Smooth muscle cell of the brain vasculature (primary cell): ENCODE results near the gene DSCAML1.

Experiments
- DNase-seq: peaks from one replicate; pipeline ENCODE4 v3.0.0-alpha.2; 2012; ENCODE audit warnings: low read depth, low spot score

DSCAML1 gene

DNA sequence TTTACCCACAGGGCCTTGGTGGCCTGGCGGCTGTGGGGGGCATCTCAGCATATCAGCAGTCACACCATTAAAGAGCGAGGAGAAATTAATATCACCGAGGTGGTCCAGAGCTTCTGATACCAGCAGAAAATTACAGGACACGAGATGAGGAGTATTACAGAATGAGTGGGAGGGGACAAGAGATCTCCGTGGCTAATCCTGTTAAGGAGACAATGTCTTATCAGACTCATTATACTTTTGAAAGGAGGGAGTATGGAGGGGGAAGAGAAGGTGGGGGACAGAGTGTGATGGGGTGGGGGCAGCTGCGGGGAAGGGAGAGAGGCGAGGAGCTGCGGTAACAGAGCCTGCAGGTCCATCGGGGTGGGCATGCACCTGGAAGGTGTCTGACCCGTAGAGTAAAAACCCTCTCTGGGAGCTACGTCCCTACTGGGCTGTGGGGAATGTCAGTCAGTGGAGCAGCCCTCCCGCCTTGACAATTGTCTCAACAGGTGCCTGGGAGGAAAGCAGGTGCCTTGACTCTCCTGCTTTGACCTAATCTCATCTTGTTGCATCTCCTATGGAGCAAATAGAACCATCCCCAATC is 245.2 kb downstream of the DSCAML1 start:
- no peak for DNase-seq

DNA sequence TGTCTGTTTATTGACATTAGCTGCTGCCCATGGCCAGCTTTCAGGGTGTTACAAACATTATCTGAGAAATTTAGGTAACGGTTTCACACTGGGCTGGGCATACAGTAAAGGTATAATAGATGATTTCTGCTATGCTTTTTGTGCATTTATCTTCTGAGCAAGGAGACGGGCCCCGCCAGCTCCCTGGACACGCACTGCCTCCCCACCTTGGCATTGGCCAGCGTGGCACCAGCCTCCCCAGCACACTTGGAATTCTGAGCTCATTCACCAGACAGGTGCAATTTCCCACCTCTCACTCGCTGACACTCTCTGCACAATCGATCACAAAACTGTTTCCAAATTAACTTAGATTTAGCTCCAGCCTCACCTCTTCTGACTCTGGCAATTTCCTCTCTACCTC is 246.6 kb downstream of the DSCAML1 start:
- DNase-seq, result no peak

DNA sequence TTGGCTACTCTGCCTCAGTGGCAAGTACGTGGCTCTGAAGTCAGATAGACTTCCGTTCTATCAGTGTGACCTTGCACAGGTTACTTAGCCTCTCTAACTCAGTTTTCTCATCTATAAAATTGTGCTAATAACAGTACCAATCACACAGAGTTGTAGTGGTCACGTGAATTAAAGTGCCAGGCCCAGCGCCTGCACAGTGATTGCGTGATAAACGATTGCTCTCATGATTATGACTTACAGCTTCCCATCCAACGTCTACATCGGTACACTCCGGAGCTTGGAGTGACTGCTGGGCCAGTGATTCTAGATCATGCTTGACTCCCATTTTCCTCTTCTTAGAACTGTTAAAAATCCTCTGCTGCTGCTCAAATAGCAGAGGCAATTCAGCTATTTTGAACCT is 247.6 kb downstream of the DSCAML1 start:
- no peak for DNase-seq

DNA sequence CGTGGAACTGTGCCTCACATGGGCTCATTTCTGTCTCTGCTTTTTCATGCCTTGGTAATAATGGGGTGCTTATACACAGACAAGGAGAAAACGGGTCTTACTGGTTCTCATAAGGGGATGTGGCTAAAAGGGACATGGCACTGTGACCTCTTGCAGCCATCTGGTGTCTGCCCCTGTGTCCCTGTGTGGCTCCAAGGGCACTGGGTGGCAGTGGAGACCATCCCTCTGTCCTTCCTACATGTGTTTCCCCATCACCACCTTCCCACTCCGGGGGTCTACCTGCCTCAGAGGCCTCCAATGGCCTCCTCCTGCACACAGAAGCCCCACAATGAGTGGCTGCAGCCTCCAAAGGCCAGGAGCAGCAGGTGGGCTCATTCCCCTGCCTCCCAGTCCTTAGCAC is 248.1 kb downstream of the DSCAML1 start:
- DNase-seq, result no peak

DNA sequence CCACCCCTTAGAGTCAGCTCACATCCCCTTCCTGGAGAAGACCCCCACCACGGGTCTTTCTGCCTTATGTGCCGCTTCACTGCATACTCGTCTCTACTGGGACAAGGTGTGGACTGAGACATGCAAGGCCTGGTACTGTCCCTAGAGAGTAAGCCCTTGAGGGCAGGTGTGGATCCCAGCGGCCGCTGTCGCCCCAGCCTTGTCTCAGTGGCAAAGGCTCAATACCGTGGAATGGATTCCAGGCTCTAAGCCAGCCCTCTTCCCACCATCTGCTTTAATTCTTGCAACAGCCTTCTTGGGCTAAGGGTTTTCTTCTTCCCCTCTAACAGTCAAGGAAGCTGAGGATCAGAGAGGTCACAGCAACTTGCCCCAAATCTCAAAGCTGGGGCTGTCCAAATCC is 249.1 kb downstream of the DSCAML1 start:
- no peak for DNase-seq

DNA sequence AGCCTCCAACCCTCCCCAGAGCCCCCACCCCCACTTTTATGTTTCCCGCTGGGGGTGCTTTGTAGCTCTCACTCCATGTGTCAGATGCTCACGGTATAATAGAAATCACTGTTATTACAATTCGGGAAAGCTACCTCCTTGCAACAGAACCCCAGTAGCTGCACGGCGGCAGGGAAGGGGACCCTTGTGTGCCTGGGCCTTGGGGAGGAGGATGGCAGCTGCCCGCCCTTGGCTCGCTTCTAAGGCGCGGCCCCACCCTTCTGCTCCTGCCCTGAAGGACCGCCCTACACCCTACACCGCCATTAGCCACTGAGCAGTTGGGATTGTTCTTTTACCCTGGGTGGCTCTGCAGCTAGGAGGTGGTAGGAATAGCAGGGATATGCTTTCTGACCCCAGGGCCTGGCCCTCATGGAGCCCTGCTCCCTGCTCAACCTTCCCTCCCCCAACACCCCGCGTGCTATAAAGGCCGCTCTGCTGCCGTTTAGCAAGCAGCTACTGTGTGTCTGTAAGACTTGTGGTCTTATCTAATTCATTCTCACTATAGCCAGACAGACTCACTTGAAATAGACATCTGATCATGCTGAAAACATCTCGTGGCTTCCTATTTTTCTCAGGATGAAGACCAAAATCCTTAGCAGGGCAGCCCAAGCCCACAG is 249.7 kb downstream of the DSCAML1 start:
- DNase-seq, result no peak

DNA sequence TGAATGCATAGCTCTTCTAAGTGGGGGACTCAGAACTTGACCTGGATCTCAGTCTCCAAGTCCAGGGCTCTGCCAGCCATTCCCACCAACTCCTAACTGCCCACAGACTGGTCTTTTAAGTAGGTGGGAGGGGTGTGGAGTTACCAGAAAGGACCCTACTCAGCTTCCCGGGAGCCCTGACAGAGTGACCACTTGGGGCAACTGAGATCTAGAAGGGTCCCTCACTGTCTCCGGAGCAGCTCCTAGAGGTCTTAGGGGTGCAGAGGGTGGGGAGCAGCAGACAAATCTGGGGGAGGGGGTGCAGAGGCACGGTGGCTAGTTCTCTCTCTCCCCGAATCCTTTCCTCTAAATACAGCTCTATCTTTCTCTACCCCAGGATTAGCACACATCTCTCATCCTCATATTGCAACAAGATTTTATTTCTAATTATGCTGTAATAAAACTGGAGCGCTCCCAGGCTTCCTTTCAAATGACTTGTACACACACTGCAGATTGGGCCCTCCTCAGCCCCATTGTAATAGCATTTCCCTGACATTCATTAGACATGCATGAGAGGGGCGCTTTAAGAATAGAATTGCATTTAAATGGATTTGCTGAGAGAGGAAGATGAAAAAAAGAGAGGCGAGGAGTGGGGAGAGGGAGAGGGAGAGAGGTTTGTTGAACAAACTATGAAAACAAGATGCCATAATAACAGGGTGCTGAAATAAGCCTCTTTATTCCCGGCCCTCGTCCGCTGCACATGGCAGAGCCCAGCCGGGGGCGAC is 250.4 kb downstream of the DSCAML1 start:
- DNase-seq, result no peak

DNA sequence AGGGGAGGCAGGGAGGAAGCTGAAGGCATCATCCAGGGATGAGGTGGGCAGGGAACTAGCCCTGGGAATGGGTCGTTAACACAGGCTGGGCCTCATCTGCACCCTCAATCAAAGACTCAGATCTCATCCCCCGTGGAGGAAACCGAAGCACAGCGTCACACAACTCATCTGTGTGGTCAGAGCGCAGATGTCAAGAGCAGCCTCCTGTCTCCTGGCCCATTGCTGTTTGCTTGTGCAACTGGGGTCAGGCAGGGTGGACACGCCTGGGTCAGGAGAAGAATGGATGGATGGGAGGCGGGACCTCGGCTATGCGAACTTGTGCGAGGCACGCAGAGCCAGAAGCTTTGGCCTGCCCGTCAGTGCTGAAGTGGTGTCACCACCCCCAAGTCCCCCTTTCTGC is 251.3 kb downstream of the DSCAML1 start:
- DNase-seq, result no peak

DNA sequence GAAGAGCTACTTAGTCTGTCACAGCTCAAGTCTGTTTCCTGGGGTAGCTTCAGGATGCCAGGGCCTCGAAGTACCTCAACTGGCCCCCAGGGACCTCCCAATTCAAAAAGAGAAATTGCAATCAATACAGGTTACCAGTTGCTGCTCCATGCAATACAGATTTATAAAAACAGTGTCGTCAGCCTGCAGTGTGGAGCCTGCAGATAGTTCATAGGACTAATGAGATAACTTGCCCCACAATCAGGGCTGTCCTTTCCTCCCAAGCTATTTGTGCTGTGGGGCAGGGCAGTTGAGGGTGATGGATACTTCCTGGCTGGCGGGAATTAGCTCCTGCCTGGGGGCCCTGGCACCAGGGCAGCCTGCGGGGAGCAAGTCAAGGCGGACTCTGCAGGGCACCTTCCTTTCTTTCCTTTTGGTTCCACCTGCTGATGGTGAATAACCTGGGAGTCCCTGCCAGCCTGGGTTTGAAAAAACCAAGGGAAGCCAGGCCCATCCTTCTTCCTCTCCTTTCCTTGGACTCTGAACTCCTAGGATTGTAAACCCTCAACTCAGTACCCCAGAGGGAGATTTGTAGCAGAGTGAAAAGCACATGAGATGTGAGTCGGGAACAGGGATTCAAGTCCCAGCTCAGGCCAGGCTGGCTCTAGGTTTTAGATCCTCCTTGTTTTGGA is 252.8 kb downstream of the DSCAML1 start:
- no peak for DNase-seq

DNA sequence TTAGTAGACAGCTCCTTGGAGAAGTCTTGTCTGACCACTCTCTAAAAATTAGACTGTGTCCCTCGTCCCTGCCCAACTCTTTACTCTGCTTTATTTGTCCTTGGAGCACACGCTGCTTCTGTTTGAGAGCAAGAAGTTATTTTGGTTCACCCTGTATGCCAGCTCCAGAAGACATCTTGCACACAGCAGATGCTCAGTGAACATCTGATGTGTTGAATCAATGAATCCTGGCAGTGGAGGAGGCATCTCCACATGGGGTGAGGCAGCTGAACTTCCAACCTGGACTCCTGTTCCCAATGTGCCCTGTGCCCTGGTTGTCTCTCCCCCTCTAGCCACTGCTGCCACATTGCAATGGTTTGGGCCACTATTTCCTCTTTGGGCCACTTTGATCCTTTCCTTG is 255.8 kb downstream of the DSCAML1 start:
- no peak for DNase-seq

DNA sequence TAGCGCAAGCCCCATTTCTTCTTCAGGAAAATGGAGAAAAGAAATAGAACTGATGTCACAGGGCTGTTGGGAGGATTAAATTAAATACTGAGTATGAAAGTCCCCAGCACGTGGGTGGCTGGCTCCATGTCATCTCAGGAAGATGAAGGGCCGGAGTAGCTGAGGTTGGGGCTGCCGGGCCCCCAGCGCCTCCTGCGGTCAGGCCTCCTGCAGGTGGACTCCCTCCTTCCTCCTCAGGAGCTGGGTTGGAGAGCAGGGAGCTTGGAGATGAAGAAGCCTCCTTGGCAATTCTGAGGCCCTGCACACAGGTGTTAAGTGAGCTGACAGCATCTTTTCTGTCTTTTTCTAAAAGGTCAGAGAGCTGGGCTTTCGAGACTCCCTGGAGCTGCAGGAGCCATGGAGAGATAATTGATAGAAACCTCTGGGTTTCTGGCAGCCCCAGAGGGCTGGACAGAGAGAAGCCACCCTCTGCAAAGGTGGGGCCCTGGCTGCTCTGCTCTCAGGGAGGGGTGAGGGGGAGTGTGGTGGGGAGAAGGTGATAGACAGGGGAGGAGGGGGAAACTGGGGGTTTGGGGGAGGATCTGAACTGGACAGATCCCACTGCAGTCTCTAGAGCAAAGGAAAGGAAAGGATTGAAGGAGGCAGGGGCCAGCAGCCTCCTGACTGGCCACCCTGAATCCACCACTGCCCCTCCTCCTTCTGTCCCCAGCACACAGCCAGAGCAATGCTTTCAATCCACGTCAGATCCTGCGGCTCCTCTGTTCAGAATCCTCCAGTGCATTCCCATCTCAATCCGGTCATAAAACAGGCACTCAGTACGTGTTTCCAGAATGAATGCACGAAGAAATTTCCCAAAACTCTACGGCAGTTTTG is 258.5 kb downstream of the DSCAML1 start:
- DNase-seq, result no peak

DNA sequence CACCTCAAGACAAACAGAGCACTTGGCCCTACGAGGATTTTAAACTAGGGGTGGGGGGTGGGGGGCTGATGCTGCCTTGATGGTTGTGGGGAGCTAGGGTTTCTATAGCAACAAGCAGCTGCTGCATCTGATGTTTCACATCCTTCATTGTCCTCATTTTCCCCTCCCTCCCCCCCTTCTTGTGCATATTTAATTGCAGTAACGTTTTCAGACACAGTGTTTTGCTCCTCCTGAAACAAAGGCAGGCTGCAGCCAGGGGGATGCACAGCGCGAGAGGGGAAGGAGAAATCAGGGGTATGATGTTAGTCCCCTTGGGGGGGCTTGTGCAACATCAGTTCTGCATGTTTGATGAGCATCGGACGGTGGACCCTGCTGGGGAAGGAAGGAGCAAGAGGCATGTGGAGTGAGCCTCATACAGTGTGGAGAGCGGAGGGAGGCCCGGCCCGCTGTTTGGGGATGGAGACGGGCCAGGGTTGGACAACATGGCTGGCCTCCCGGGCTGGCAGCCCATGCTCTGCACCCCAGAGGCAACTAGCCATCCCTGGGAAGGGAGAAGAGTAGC is 261.1 kb downstream of the DSCAML1 start:
- no peak for DNase-seq

DNA sequence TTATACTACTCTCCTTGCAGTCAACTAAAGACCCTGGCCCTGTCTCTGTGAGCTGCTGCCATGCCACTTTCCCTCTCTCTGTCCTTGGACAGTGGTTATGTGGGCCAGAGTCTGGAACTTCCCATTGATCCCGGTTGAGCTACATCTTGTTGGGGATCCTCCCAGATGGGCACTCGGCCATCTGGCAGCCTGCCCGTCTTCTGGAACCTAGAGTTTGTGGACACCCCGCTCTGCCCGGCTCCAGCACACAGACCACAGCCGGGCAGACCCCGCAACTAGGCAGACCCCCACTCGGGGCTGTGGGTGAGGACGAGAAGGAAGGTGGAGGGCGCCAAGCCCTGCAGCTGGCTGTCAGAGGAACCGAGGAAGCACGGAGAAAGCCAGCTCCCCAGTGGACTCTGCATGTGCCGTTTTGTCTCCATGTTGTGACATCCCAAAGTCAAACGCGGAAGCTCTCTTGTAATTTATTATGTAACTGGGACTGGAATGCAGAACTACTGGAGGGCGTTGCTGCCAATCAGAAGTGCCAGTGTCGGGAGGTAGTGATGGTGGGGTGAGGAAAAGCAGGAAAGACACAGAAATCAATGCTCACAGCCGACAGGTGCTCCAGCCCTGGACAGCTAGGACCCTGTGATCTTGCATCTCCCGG is 261.7 kb downstream of the DSCAML1 start:
- DNase-seq, result no peak

DNA sequence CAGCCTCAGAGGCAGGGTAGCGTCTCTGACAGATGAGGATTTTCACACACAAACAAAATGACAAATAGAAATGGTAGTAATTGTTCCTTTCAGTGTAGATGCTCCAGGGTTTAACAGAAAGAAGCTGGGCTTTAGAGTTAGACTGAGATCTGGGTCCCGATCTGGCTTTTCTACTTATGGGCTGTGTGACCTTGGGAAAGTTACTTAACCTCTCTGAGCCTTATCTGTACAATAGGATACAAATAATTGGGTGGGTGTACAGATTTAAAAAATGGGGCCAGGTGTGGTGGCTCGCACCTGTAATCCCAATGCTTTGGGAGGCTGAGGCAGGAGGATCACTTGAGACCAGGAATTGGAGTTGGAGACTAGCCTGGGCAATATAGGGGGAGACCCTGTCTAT is 264.4 kb downstream of the DSCAML1 start:
- DNase-seq, result no peak

DNA sequence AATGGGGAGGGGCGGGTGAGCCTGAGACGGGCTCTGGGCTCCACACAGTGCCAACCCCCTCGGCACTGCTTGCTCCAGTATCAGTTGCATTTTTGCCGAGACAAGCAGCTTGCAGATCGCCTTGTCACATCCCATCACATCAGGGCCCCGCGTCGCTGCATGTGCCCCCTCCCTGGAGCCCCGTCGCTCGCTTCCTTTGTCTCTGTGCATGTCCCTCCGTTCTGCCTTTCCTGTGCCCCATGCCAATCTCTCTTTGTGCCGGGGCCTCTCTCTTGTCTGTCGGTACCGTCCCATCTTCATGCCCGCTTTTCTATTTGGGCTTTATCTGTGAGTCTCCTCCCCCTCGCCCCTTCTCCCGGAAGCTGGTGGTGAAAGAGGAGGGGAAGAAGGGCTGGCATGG is 267.2 kb downstream of the DSCAML1 start:
- DNase-seq, result no peak

DNA sequence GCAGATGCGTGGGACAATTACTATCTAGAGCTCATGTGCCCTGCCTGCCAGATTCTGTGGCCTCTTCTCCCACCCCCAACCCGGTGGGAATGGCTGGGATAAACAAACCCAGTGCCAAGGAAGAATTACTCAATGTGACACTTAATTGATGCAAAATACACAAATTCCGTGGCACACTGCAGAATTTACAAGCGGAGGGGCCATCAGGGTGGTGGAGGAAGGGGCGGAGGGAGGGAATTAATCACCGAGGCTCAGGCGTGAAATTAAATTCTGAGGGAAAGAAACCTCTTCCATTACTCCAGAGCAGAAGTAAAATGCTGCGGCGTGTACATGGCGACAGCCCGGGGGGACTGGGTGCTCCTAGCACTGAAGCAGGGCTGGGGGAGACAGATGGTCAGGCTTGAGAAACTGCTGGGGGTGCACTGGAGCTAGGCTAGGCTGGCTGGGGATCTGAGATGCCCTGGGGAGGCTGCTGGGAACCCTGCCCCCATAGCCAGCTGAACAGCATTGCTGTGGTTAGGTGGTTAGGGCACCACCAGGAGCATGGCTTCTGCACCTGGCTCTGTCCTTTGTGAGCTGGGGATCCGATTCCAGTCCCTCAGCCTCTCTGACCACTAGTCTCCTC is 268.8 kb downstream of the DSCAML1 start:
- DNase-seq, result no peak

DNA sequence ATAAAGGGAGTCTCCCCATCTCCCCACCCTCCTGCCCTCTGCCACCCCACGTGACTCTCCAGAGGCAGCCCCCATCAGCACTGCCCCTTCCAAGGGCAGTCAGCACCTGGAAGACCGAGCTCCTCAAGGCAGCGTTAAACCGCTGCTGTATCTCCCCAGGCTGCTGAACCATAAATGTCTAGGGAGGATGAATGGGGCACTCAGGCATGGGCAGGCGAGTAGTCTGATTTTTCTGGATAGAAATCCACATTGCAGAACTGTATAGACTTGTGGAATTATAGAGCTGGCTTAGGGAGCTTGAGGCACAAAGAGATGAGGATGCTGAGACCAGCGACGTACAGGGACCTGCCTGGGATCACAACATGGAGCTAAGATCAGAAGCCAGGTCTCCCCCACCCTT is 269.7 kb downstream of the DSCAML1 start:
- no peak for DNase-seq

DNA sequence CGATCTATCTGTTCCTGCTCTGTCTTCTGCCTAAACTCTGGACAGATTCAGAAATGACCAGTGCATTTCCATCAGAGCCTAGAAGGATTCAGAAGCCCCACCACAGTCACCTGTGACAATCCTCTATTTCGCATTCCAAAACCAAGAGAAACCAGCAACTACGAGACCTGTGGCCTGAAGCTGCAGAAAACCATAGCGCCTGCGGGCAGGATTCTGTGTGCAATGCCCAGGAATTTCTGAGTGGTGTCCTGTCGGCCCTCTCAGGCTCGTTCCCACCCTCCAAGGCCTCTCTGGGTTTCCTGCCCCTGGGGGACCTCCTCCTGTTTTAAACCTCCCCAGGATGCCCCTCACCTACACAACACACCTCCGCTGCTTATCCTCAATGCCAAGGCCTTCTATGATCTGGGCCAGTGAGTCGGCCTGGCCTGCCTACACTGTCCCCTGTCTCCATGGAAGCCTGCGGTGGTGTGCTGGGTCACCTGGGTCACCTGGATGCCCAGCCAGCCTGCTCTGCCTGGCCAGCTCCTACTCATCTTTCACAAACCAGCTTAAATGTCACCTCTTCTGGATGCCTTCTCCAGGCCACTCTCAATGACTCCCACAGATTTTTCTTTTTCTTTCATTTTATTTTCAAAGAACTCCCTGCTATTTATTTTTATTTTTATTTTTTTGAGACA is 271.0 kb downstream of the DSCAML1 start:
- DNase-seq, result no peak

DNA sequence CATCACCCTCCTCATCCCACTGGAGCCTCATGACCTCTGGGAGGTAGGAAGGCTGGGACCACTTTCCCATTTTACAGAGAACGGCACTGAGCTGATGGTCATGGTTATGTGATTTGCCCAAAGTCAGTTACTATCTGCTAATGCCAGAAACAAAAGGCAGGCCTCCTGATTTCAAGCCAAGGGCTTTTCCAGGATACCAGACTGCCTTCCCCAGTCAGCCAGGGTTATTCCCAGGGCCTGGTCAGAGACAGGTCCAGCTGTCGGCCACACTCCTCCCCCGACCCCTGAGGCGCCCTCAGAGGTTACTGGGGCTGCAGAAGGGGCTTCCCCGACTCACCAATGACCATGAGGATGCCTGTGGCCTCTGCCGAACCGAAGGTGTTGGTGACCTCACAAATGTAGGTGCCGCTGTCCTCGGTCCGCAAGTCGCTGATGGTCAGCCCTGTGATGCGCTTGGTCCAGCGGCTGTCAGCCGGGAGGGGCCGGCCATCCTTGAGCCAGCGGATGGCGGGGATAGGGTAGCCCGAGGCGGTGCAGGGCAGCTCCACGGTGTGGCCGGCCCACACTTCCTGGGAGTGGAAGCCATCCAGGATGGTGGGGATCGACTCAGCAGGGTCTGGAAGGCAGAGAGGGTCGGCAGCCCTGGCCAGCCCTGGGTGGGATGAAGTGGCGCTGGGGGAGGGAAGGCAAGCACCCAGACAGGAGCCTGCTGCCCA is 272.4 kb downstream of the DSCAML1 start:
- DNase-seq, result no peak
